Endothelial cell of hepatic sinusoid (primary cell): ENCODE measurements around the gene NR0B2.

Experiments used
- in situ Hi-C: cut with HindIII; loops from 2 replicates; pipeline ENCODE4 v1.10.0; 2017; ENCODE audit warnings: low sequenced_read_pairs

Gene NR0B2

GRCh38 chr1:26938004-26938658 lies 24.4 kb upstream of the NR0B2 start:
- in situ Hi-C loops = no loop called here

- in situ Hi-C loops = no loop called here
Observed at GRCh38 chr1:26936823-26937222, 23.0 kb upstream of the NR0B2 start.

- in situ Hi-C loops = no loop called here
Observed at GRCh38 chr1:26932531-26932930, 18.8 kb upstream of the NR0B2 start.

- in situ Hi-C loops = no loop called here
Observed at GRCh38 chr1:26923711-26924110, 9.9 kb upstream of the NR0B2 start.

- in situ Hi-C loops = no loop called here
Observed at GRCh38 chr1:26922901-26923300, 9.1 kb upstream of the NR0B2 start.

- in situ Hi-C loops = no loop called here
Observed at GRCh38 chr1:26922431-26922729, 8.6 kb upstream of the NR0B2 start.

- in situ Hi-C loops = no loop called here
Observed at GRCh38 chr1:26921540-26922430, 8.0 kb upstream of the NR0B2 start, which contains the start of gene NUDC. Gene NUDC, plus strand, starts transcription at chr1:26921743. Its CDS starts 106 bp downstream, at chr1:26921849.

- in situ Hi-C loops = no loop called here
Observed at GRCh38 chr1:26921126-26921539, 7.4 kb upstream of the NR0B2 start.

- in situ Hi-C loops = no loop called here
Observed at GRCh38 chr1:26915204-26915842, 1.5 kb upstream of the NR0B2 start.

GRCh38 chr1:26913389-26913753 lies 404 bp downstream of the NR0B2 start:
- in situ Hi-C loops = no loop called here

GRCh38 chr1:26912147-26912490 lies 1.7 kb downstream of the NR0B2 start:
- in situ Hi-C loops = no loop called here

GRCh38 chr1:26911399-26912146 lies 2.2 kb downstream of the NR0B2 start:
- in situ Hi-C loops = no loop called here

- in situ Hi-C loops = no loop called here
Observed at GRCh38 chr1:26910343-26911160, 3.2 kb downstream of the NR0B2 start.

- in situ Hi-C loops = no loop called here
Observed at GRCh38 chr1:26909951-26910342, 3.8 kb downstream of the NR0B2 start.

- in situ Hi-C loops = no loop called here
Observed at GRCh38 chr1:26907071-26907917, 6.5 kb downstream of the NR0B2 start.

GRCh38 chr1:26900815-26901511 lies 12.8 kb downstream of the NR0B2 start:
- in situ Hi-C loops = no loop called here

- in situ Hi-C loops = no loop called here
Observed at GRCh38 chr1:26900001-26900814, 13.6 kb downstream of the NR0B2 start, which contains the start of gene GPATCH3. Gene GPATCH3, minus strand, starts transcription at chr1:26900467. Its CDS starts 25 bp downstream, at chr1:26900442.

GRCh38 chr1:26897351-26897750 lies 16.4 kb downstream of the NR0B2 start:
- in situ Hi-C loops = no loop called here
